HG03095 (cell line): ENCODE results near the gene ITPR1.

Experiments used
- ATAC-seq: cut with Tn5 transposase; IDR thresholded peaks from one replicate; pipeline ENCODE4 v1.9.1; 2021; ENCODE audit warnings: moderate library complexity; ENCODE audit not compliant: unreplicated experiment

The ITPR1 gene

DNA sequence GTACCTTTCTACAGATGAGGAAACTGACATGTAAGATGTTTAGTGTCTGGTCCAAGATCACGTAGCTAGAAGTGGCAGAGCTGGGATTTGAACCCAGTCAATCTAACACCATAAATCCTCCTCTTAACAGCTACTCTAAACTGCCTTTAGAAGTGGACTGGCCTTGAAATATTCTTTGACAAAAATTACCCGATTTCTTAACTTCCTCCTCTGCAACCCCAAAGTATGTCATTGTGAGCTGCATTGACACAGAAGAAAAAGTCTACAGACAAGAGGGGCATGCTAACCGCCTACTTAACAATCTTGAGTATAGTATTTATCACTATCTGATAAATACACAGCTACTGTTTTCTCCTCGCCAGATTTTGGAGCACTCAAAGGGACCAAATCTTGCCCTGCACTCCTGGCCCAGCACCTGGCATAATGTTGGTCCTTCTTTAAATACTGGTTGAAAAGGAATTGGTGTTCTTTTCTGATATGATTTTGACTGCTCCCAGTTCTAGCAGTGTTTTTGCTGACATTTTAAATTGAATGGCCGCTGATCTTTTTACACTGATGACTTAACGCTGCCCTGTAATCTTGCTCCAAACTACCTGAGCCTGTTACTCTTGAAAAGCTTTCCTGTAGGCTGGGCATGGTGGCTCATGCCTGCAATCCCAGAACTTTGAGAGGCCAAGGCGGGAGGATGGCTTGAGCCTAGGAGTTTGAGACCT, 36.9 kb downstream of the ITPR1 start:
- ATAC-seq: no peak

DNA sequence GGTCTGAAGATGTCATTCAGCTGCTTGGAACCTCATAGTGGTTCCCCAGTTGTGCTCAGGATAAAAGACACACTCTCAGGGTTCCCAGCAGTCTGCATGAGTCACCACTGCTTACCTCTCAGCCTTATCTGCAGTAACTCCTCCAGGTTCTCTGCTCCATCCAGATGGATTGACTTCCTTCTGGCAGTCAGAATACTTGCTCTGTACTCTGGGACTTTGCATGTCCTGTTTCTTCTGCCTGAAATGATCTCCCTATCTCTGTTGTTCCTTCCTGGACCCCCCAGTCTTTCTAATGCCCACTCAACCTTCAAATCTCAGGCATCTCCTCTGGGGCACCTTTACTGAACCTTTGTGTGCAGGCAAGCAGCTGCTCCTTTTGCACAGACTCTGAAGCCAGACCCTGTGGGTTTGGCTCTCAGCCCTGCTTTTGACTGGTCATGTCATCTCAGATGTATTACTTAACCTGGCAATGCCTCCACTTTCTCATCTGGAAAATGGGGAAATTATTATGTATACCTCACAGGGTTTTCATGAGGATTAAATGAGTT, 38.4 kb downstream of the ITPR1 start:
- no peak for ATAC-seq

DNA sequence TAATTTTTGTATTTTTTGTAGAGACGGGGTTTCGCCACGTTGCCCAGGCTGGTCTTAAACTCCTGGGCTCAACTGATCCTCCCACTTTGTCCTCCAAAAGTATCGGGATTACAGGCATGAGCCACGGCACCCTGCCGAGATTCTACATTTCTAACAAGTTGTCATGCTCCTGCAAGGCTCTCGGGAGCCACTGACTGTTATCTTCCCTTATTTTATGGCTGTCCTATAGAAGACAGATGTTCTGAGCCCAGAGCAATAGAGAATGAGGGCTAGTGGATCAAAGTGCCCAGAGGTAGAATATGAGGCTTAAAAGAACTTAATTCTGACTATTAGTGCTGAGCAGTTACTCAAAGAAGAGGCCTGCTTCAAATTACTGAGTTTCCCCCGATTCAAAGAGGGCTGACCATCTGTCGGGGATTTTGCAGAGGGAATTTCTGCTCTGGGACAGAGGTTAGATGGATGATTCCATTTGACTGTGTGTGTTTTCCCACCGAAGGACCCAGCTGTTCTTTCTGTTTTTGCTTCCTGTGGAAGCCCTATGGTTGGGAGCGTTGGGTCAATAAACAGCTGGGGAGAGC, 39.5 kb downstream of the ITPR1 start:
- no peak for ATAC-seq

- no peak for ATAC-seq
These were observed 40.6 kb downstream of the ITPR1 start for GRCh38 chr3:4533489-4534443.

GRCh38 chr3:4534906-4535305, 41.8 kb downstream of the ITPR1 start:
- ATAC-seq: no peak

DNA sequence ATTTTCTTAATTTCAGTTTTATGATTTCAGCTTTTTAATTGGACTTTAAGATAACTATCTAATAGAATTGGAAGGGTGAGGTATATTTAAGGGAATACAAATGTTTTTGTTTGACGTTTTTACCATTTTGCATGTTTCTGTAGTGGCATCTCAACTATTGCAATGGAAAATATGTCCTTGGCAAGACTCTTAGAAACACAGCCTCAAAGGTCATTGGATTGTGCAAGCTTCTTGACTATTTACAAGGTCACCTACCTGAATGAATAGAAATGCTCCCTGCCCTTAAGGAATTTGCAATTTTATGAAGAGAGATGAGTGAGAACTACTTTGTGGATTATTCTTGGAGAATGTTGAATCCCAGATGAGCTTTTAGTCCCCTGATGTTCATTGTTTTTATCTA, 43.1 kb downstream of the ITPR1 start:
- ATAC-seq: no peak

DNA sequence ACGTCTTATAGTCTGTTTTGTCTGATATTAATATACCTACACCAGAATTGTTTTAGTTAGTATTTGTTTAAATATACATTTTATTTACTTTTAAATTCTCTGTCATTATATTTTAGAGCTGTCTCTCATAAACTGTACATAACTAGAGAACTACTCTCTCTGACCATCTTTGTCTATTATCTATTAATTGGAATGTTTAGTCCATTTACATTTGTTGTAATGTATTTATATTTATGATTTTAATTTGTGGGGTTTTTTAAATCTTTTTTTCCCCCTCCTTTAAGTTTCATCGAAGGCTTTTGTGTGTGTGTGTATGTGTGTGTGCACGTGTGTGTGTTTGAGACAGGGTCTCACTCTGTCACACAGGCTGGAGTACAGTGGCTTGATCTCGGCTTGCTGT, 47.1 kb downstream of the ITPR1 start:
- no peak for ATAC-seq

DNA sequence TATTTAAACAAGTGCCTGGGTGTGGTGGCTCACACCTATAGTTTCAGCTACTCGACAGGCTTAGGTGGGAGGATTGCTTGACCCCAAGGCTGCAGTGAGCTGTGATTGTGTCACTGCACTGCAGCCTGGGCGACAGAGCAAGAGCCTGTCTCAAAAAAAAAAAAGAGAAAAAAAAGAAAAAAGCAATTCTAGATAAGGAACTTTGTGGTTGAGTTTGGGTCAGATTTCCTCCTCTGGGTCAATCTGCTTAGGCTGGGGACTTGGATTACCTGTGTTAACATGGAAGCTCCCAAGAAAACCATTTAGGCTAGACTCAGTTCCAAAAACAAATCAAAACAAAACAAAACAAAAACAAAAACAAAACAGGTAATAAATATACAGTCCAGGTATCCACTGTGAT, 50.0 kb downstream of the ITPR1 start:
- ATAC-seq: no peak

GRCh38 chr3:4546346-4547178, 53.4 kb downstream of the ITPR1 start:
- no peak for ATAC-seq

DNA sequence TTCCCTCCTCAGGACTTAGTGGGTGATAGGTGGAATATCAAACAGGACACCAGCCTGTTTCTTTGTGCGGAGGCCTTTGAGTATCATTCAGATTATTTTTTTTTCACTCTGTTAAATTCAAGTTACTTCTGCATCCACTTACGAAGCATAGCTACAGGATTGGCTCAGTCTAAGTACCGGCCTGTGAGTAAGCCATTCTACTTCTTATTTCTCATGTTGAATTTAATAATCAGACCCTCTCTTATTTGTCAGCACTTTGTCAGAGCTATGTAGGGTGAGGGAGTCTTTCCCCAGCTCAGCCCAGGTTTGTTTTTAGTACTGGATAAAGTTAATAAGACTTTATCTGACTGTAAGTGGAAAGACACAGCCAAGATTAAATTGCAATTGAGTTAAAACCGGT, 54.7 kb downstream of the ITPR1 start:
- no peak for ATAC-seq

GRCh38 chr3:4548356-4548755, 55.2 kb downstream of the ITPR1 start:
- ATAC-seq: no peak

GRCh38 chr3:4548780-4549179, 55.6 kb downstream of the ITPR1 start:
- ATAC-seq: no peak

DNA sequence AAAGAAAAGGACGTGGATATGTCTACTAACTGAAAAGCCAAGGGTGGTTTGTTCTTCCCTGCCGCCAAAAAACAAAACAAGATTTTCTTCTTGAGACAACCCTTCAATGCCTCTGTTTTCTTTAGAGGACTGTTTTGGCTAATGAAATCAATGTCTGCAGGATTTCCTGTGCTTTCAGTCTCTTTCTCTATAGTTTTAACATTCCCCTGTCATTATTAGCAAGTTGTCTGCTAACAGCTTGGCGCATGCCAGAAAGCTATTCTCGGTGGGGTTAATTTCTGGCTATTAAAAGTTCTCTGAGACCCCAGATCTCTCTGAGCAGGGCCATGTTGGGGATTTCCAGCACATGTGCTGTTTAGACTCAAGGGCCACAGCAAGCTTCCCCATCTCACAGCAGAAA, 56.7 kb downstream of the ITPR1 start:
- ATAC-seq: no peak

DNA sequence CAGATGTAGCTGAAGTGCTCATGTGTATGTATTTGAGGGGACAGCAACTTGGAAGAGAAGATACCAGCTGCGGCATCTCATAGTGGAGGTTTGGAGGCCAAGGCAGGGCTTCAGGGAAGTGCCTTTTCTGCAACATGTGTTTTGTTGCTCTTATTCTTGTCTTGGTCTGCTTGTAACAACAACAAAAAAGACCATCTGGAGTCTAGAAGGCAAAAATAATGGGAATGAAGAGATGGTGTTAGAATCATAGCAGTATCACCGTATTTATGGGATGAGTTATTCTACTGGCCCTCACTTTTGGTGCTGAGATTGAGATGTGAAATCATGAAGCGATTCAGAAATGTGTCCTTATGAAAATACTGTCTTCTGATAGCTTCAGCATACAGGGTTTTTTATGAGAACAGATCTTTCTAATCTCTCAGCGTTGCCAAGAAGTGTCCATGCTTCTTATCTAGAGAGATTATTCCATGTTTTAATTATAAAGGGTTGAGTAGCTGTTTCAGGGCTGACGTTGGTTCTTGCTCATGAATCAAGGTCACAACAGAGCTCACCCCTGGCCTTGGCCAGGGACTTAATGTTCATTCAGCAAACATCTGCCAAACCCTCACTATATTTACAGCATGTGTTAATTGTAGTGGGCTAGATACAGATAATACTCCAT, 58.0 kb downstream of the ITPR1 start:
- no peak for ATAC-seq

GRCh38 chr3:4551794-4552442, 58.8 kb downstream of the ITPR1 start:
- ATAC-seq: no peak

DNA sequence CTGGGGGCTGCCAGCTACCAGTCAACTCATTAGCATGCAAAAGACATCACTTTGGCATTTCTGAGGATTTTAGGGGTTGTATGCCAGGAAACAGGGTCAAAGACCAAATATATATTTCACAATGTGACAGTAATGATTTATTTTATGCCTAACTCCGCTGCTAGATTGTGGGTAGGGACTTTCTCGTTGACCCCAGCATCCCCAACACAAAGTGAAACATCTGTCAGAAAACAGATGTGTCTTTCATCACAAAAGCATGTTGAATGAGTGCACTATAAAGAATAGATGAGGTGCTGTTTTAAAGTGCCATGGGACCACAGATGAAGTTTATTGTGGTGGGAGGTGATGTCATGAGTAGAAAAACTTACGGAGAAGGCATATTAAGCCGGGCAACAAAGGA, 59.7 kb downstream of the ITPR1 start:
- ATAC-seq: no peak

- ATAC-seq: no peak
These were observed 68.5 kb downstream of the ITPR1 start for GRCh38 chr3:4561661-4562060.

GRCh38 chr3:4562595-4562994, 69.4 kb downstream of the ITPR1 start:
- no peak for ATAC-seq

DNA sequence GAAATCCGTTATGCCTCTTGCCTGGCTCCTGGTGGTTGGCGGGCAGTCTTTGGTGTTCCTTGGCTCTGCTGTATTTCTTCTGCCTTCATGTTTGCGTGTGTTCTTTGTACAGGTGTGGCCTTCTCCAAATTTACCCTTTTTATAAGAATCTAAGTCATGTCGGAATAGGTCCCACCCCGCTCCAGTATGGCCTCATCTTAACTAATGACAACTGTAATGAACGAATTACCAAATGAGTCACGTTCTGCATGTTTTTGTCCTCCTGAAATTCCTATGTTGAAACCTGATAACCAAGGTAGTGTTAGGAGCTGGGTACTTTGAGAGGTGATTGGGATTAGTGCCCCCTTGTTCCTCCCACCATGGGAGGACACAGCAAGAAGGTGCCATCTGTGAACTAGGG, 71.1 kb downstream of the ITPR1 start:
- ATAC-seq: no peak
